DMS 273 (cell line): ENCODE measurements around the gene TSPEAR.
A peak's percentile ranks its signal among the peaks of the same experiment; 100 is the strongest.

Source experiments
- DNase-seq: peaks from one replicate; lab custom pipeline; 2025; ENCODE audit not compliant: unreplicated experiment; lab: John Stamatoyannopoulos, UW

TSPEAR gene

GRCh38 chr21:44741921-44742320 is 30.5 kb upstream of the TSPEAR start:
- no peak for DNase-seq

- DNase-seq, result peak; percentile 80
Observed at GRCh38 chr21:44740742-44741141, 29.4 kb upstream of the TSPEAR start.

GRCh38 chr21:44739316-44739715 is 27.9 kb upstream of the TSPEAR start:
- DNase-seq, result no peak

GRCh38 chr21:44738621-44739020 is 27.2 kb upstream of the TSPEAR start:
- DNase-seq, result no peak

GRCh38 chr21:44737706-44738354 is 26.5 kb upstream of the TSPEAR start:
- peak; percentile 84 for DNase-seq

GRCh38 chr21:44736291-44737004 is 25.1 kb upstream of the TSPEAR start:
- DNase-seq, result no peak

- DNase-seq, result no peak
Observed at GRCh38 chr21:44735821-44736220, 24.4 kb upstream of the TSPEAR start.

- no peak for DNase-seq
Observed at GRCh38 chr21:44734841-44735240, 23.5 kb upstream of the TSPEAR start.

- DNase-seq, result no peak
Observed at GRCh38 chr21:44734026-44734745, 22.8 kb upstream of the TSPEAR start.

- no peak for DNase-seq
Observed at GRCh38 chr21:44732956-44733355, 21.6 kb upstream of the TSPEAR start.

GRCh38 chr21:44732263-44732662 is 20.9 kb upstream of the TSPEAR start:
- no peak for DNase-seq

GRCh38 chr21:44730951-44731579 is 19.7 kb upstream of the TSPEAR start:
- DNase-seq, result peak; percentile 40

GRCh38 chr21:44730028-44730395 is 18.6 kb upstream of the TSPEAR start:
- DNase-seq, result no peak

- DNase-seq, result no peak
Observed at GRCh38 chr21:44729336-44730027, 18.1 kb upstream of the TSPEAR start.

GRCh38 chr21:44728716-44729115 is 17.3 kb upstream of the TSPEAR start:
- no peak for DNase-seq

GRCh38 chr21:44727757-44728156 is 16.4 kb upstream of the TSPEAR start:
- DNase-seq, result no peak

- DNase-seq, result no peak
Observed at GRCh38 chr21:44727321-44727720, 15.9 kb upstream of the TSPEAR start.

- DNase-seq, result no peak
Observed at GRCh38 chr21:44726826-44727225, 15.5 kb upstream of the TSPEAR start.

GRCh38 chr21:44724926-44725325 is 13.6 kb upstream of the TSPEAR start:
- no peak for DNase-seq

GRCh38 chr21:44724196-44724595 is 12.8 kb upstream of the TSPEAR start:
- no peak for DNase-seq
